Measurements from ENCODE around the gene RAB37.

DNA sequence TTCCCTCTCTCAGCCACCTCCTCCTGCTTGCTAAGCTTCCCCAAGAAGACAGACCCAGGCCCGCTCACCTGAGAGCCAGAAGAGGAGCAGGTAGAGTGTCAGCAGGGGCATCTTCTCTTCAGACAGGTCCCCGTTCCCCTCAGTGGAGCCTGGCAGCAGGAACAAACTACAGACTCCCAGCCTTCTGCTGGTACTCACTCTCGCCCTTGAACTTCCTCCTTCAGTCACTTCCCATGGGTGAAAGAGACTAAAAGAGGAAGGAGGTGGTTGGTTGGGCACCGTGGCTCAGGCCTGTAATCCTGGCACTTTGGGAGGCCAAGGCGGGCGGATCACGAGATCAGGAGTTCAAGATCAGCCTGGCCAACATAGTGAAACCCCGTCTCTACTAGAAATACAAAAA lies 24.3 kb upstream of the RAB37 start, which contains the start of gene CD300LF:
- TF ChIP-seq, protein P1, sequence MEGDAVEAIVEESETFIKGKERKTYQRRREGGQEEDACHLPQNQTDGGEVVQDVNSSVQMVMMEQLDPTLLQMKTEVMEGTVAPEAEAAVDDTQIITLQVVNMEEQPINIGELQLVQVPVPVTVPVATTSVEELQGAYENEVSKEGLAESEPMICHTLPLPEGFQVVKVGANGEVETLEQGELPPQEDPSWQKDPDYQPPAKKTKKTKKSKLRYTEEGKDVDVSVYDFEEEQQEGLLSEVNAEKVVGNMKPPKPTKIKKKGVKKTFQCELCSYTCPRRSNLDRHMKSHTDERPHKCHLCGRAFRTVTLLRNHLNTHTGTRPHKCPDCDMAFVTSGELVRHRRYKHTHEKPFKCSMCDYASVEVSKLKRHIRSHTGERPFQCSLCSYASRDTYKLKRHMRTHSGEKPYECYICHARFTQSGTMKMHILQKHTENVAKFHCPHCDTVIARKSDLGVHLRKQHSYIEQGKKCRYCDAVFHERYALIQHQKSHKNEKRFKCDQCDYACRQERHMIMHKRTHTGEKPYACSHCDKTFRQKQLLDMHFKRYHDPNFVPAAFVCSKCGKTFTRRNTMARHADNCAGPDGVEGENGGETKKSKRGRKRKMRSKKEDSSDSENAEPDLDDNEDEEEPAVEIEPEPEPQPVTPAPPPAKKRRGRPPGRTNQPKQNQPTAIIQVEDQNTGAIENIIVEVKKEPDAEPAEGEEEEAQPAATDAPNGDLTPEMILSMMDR (IDR thresholded peaks at IDR 0.05): no peak
- TF ChIP-seq POLR2A (IDR thresholded peaks at IDR 0.05): no peak
- no peak for TF ChIP-seq POLR2AphosphoS5 (IDR thresholded peaks at IDR 0.05)
